GM18868 (cell line): ENCODE results near the gene ATP11A.
"Not testable (repeated sequence)": the region's sequence is repeated elsewhere in the genome, so short reads cannot be mapped to it uniquely, and the experiment has no call there.

Experiments
- ATAC-seq: cut with Tn5 transposase; IDR thresholded peaks from one replicate; pipeline ENCODE4 v1.9.1; 2021; ENCODE audit warnings: mild to moderate bottlenecking, moderate library complexity; ENCODE audit not compliant: unreplicated experiment

The ATP11A gene

DNA sequence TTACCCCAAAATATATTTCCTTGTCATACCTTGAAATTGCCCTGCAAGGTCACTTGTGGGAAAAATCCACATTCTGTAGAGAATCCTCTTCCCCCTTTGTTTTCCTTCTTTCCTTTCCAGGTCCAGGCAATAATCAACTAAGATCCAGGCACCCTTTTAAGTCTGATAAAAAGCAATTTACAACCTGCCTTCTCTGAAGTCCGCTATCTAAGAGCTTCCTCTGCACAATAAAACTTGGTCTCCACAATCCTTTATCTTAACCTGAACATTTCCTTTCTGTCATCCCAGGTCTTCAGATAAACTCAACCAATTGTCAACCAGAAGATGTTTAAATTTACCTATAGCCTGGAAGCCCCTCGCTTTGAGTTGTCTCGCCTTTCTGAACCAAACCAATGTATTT lies 19.5 kb downstream of the ATP11A start:
- not testable (repeated sequence) for ATAC-seq

DNA sequence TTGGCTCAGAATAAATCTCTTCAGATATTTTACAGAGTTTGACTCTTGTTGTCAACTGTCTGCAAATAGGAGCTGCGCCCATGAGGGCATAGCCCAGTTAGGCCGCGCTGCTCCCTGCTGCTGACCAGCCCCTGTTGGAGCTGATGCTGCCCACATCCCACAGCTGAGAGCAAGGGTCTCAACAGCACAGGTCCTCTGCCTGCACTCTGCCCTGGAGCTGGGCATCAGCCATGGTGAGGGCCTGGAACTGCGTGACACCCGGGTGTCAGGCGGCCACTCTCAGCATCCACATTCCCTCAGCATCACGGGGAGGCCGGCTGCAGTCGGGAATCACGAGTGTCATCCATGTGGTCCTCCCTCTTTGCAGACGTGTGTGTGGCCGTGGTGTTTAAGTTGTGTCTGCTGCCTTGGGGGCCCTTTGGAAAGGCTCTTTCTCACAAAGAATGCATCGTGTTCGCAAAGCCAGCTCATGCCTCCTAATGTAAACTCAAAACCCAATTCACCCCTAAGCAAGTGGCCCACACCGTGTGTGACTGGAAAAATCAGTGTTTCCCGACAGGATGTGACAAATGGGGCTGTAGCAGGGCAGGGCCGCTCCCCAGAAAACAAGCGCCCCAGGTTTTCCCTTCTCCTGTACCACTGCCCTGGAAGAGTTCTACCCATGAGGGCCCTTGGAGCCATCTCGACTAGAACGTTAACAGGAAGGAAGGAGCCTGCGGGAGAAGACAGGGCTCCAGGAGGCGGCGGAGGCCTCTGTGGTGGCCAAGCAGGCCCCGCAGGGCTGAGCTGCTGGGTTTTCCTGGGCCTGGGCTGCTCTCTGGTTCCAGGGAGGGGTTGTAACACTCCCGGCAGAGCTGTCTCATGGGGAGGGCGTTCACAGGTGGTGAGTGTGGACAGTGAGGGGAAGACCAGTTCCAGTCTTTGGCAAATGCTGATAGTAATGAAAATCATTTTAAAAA lies 20.3 kb downstream of the ATP11A start:
- ATAC-seq = no peak

GRCh38 chr13:112710855-112711527 lies 21.2 kb downstream of the ATP11A start:
- ATAC-seq = no peak

DNA sequence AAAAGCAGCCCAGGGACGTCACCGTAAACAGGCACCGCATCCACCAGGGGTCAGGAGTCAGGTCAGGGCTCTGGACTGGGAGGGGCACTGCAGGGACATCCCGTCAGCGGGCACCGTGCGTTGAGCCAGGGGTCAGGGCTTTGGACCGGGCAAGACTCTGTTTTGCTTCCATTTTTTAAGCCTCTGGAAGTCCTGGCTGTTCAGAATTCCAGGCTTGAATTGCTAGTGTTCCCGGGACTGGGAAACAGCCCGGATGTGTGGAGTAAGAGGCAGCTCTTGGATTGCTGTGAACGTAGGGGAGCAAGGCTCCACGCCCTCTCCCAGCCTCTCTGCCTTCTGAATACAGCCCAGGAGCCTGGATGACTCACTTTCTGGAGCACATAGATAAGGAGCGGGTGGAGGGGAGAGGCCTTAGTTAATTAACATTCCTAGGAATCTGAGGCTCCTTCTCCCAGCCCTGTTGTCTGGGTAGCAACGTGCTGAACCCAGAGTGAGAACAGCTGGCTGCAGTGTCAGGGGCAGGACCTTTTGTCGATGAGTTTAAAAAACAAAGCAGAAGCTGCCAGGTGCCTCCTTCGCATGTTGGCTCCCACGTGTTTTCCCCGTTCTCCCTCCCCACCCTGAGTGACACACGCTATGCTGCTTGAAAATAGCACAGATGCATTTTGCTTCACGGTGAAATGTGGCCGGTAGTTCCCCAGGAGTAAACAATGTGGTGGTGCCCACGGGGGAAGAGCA lies 21.9 kb downstream of the ATP11A start:
- peak; percentile 87 for ATAC-seq

DNA sequence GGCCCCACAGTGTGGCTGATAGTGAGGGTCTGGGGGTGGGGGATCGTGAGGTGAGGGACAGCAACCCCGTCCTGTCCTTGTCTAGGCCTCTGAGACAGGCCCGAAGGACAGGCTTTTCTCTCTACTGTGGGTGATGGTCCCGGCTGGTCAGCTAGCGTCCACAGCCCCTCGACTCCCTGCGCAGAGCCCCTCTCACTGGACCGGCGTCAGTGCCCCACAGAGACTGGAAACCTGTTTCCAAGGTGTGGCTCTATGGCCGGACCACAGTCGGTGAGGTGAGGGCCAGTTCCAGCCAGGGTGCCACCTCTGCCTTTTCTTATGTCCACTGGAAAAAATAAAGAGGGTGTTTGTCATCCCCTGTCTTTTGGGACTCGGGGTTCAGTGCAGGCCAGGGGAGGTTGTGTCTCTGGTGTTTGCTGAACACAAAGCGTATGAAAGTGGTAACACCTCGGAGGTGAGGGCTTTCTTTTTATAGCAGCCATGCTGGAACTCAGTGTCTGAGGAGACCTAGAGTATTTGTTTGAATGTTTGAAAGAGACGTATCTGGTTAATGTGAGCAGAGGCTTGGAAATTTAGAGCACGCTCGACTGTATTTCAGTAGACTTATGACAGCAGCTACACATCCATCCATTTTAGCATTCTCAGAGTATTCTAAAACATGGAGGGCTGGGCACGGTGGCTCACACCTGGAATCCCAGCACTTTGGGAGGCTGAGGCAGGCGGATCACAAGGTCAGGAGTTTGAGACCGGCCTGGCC lies 22.8 kb downstream of the ATP11A start:
- no peak for ATAC-seq

- no peak for ATAC-seq
Observed at GRCh38 chr13:112713517-112714253, 23.8 kb downstream of the ATP11A start.

DNA sequence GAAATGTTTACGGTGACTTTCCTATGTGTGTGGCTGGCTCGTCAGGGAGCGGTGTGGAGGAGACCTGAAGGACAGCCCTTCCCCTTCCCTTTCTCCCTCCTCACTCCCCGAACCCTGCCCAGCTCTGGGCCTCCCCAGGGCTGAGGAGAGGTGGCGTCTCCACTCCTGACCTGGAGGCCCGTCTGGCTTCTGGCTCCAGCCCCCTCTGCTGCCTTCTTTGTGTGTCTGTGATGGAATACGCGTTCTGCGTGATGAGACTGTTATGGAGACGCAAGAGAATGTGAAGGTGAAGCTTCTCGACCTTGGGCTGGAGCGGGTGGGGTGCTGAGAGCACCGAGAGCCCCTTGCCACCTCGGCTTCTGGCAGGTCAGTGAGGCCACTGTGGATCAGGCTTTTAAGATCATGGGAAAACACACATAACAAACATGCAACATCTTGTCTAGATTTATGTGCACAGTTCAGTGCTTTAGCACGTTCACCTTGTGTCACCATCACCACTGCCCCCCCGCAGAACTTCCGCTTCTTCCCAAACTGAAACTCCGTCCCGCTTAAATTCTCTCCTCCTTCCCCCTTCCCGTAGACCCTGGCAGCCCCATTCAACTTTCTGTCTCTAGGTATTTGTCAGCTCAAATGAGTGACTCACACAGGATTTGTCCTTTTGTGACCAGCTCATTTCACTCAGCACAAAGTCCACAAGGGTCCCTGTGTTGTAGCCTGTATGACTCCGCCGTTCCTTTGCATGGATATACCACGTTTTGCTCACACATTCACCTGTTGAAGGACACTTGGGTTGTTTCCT lies 24.7 kb downstream of the ATP11A start:
- ATAC-seq = no peak

GRCh38 chr13:112715210-112715609 lies 25.4 kb downstream of the ATP11A start:
- no peak for ATAC-seq

DNA sequence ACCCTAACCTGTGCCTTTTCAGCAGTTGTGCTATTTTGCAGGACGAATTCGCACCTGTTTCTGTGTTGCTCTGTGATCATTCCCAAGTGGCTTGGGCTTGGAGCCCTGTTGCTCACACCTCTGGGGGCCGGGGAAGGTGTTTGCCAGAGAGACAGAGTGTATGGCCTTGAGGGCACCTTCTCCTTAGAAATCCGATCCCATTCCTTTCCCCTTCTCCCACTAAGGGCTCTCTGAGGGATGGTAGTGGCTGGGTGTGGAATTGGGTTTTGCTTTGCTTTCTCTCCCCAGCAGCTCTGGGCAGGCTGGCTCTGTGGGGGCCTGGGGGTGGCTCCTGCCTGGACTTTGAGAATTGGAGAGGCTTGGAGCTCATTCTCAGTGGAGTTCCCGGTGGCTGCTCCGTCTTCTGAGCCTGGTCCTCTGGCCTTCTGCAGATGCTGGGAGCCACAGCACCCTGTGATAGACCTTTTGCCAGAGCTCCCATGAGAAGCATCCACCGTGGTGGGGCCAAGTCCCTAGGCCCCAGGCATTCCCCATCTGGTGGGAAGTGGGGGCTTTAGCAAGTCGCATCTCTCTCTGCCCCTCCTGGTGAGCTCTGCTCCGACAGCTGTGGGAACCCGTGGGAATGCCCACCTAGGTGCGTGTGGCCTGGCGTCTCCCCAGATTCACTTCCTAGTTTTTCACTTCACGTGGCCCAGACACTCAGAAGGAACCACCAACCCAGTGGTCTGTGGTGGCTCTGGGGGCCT lies 26.1 kb downstream of the ATP11A start:
- no peak for ATAC-seq

- no peak for ATAC-seq
Observed at GRCh38 chr13:112716461-112716820, 26.6 kb downstream of the ATP11A start.

GRCh38 chr13:112716841-112717520 lies 27.1 kb downstream of the ATP11A start:
- ATAC-seq = no peak

DNA sequence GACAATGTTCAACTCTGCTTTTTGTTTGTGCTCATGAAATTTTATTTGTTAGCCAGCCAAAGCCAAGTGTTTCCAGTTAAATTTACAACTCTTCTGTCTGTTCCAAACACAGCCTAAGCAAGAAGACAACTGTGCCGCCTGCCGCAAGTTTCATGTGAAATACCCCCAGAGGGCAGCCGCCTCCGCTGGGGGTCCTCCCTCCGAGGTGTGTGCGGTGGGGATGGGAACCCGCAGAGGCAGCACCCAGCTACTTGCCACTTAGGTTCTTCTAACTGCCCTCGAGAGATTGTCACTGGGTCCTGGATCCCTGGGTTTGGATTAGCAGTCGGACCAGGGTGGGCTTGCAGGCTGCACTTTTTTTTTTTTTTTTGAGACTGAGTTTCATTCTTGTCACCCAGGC lies 28.5 kb downstream of the ATP11A start:
- no peak for ATAC-seq

GRCh38 chr13:112719016-112719415 lies 29.2 kb downstream of the ATP11A start:
- ATAC-seq = no peak

- ATAC-seq = no peak
Observed at GRCh38 chr13:112719556-112719955, 29.7 kb downstream of the ATP11A start.

DNA sequence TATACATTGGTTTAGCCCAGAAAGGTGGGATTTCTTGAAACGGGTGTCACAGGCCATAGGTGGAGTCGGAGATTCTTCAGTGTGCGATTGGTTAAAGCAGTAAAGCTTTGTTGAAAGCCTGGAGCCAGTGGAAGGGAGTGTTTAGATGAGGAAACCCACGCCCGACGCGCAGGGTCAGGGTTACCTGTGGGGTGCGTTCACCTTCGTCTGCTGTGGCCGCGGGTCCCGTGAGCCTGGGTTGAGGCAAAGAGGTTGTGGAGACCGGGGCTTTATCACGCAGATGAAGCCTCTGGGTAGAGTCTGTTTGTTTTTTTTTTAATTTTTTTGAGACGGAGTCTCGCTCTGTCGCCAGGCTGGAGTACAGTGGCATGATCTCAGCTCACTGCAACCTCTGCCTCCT lies 30.4 kb downstream of the ATP11A start:
- no peak for ATAC-seq

DNA sequence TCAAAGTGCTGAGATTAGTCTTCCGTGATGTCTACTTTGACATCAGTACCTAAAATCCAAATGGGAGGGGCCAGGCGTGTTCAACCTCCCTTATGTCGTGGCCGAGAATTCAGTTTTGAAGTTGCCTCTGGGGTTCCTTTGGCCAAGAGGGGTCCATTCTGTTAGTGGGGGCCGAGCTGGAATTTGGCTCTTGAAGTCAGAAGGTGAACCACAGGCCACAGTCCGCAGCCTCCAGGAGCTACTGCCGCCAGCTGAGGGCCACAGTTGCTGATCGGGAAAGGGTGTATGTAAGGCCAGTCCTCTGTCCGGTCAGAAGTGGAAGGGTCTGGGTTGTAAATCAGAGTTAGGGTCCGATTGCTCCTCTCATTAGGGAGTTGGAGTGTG lies 31.0 kb downstream of the ATP11A start:
- ATAC-seq = no peak

GRCh38 chr13:112721198-112722104 lies 31.6 kb downstream of the ATP11A start:
- no peak for ATAC-seq
